GM19438 (cell line): ENCODE measurements around the gene OR11G2.
"Not testable (repeated sequence)": the region's sequence is repeated elsewhere in the genome, so short reads cannot be mapped to it uniquely, and the experiment has no call there.

Experiments used
- ATAC-seq: cut with Tn5 transposase; IDR thresholded peaks from one replicate; pipeline ENCODE4 v1.9.1; 2021; ENCODE audit warnings: low read depth; ENCODE audit not compliant: unreplicated experiment

Gene OR11G2

DNA sequence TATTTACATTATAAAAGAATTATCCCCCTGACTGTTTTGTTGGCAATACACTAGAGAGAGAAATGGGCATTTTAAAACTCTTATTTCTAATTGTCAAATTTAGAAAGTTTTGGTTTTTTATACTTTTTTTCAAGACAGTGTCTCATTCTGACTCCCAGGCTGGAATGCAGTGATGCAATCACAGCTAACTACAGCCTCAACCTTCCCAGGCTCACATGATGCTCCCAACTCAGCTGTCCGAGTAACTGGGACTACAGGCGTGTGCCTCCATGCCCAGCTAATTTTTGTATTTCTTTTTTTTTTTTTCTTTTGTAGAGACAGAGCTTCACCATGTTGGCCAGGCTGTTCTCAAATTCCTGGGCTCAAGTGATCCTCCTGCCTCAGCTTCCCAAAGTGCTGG is 24.5 kb downstream of the OR11G2 start:
- ATAC-seq = no peak

- no peak for ATAC-seq
Measured at GRCh38 chr14:20219033-20219432, 28.3 kb downstream of the OR11G2 start.

DNA sequence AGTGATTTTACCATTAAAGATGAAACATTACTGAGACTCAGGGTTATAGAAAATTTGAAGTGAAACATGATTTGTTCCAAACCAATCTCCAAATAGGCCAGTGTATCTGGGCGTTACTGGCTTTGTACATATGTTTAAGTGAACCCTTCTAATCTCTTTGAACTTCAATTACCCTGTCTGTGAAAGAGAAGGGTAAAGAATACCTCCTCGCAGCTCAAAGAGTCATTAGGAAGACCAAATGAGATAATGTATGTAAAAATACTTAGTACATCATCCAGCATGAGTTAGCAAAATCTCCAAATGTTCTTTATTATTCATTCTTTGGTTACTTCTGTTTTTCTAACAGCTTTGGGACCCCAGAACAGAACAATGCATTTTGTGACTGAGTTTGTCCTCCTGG is 32.7 kb downstream of the OR11G2 start, which contains the start of gene OR11H6:
Gene OR11H6, plus strand, starts transcription at position 301 of the 400 bp plus-strand sequence. Its CDS starts 0 bp downstream, at position 301.
- no peak for ATAC-seq

- ATAC-seq = no peak
Measured at GRCh38 chr14:20228681-20229080, 38.0 kb downstream of the OR11G2 start, which contains the start of gene OR11H7. OR11H7 (plus strand) TSS chr14:20228981.

DNA sequence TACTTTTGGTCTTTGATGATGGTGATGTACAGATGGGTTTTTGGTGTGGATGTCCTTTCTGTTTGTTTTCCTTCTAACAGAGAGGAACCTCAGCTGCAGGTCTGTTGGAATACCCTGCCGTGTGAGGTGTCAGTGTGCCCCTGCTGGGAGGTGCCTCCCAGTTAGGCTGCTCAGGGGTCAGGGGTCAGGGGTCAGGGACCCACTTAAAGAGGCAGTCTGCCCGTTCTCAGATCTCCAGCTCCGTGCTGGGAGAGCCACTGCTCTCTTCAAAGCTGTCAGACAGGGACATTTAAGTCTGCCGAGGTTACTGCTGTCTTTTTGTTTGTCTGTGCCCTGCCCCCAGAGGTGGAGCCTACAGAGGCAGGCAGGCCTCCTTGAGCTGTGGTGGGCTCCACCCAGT is 44.7 kb downstream of the OR11G2 start:
- ATAC-seq = not testable (repeated sequence)

- no peak for ATAC-seq
Measured at GRCh38 chr14:20247646-20248246, 57.0 kb downstream of the OR11G2 start.
